HepG2 (cell line): ENCODE data around the gene IL1RAP. TPM values are rescaled to one million over a fixed set of nuclear protein-coding genes. Genes with fewer than 3 reads are reported as not detected.

Experiments
- ATAC-seq: fragments of 200-7000 bp; cut with Tn5 transposase; 3 replicates; pipeline ENCODE4 v1.9.1; 2020; ENCODE audit warnings: mild to moderate bottlenecking, moderate library complexity
- BruUV-seq: library from RNA; stranded (reverse); fragments of 400-500 nt; replicated peaks from 2 replicates; lab custom pipeline; 2021; lab: Mats Ljungman, UMichigan
- CTCF ChIA-PET: fragments of 300-600 bp; formaldehyde crosslinking; extraction: SDS; loops from one replicate; lab custom pipeline; 2021; ENCODE audit warnings: low total read pairs, inconsistent platforms, low intra/inter-chr PET ratio; lab: Yijun Ruan, JAX
- POLR2A ChIA-PET: fragments of 350-600 bp; sonication (Branson Sonifier 250); formaldehyde crosslinking; loops from one replicate; lab custom pipeline; 2020; ENCODE audit warnings: antibody characterized with exemption, inconsistent platforms; lab: Yijun Ruan, JAX
- DNase-seq: peaks from one replicate; pipeline ENCODE4 v3.0.0-alpha.2; 2015; ENCODE audit warnings: low spot score
- FAIRE-seq: peaks from 3 replicates; lab custom pipeline; 2011; peaks lifted over from hg19 to GRCh38; lab: Jason Lieb, UNC
- H2AFZ ChIP-seq: one replicate; pipeline ENCODE4 v1.6.1; 2011; ENCODE audit warnings: low read length, inconsistent platforms
- H3K27ac ChIP-seq: fragments of 300-600 bp; 3 replicates; pipeline ENCODE4 v1.8.0; 2011; ENCODE audit warnings: mixed run types, mild to moderate bottlenecking, mixed read lengths, low read length, inconsistent platforms; ENCODE audit not compliant: insufficient read depth; ENCODE audit errors: extremely low read length
- H3K27me3 ChIP-seq, 2 experiments: fragments of 200-600 bp in 1 of 2; 2 replicates in 1 of 2; 3 replicates in 1 of 2; pipeline versions ENCODE4 v1.6.0 to v1.8.0; 2011; ENCODE audit warnings: low read length in 2 of 2, mild to moderate bottlenecking in 2 of 2, moderate library complexity in 2 of 2, inconsistent platforms in 1 of 2; ENCODE audit not compliant: insufficient read depth in 2 of 2, control insufficient read depth in 1 of 2
- H3K36me3 ChIP-seq, 2 experiments: fragments of 200-600 bp in 1 of 2; replicated peaks in 1 of 2; 2 replicates in 1 of 2; 3 replicates in 1 of 2; pipeline versions ENCODE4 v1.5.1 to v1.8.0; 2011; ENCODE audit warnings: low read length in 2 of 2, inconsistent platforms in 1 of 2; ENCODE audit not compliant: insufficient read depth in 2 of 2, control insufficient read depth in 1 of 2
- H3K4me1 ChIP-seq: 2 replicates; pipeline ENCODE4 v1.5.1; 2012; ENCODE audit warnings: low read length, inconsistent platforms; ENCODE audit not compliant: insufficient read depth
- H3K4me2 ChIP-seq: 2 replicates; pipeline ENCODE4 v1.6.0; 2011; ENCODE audit warnings: low read depth, low read length, inconsistent platforms
- H3K4me3 ChIP-seq, 3 experiments: fragments of 200-600 bp in 1 of 3; sonication (generic), shearing (Covaris generic) in 1 of 3; replicated peaks in 1 of 3; 2 replicates each; pipeline ENCODE4 v1.5.1; 2011 to 2016; ENCODE audit warnings: low read length in 3 of 3, inconsistent platforms in 2 of 3, low read depth in 2 of 3, mild to moderate bottlenecking in 2 of 3, control low read depth in 1 of 3, mixed read lengths in 1 of 3; ENCODE audit not compliant: insufficient read depth in 1 of 3
- H3K79me2 ChIP-seq: one replicate; pipeline ENCODE4 v1.6.1; 2011; ENCODE audit warnings: low read length, inconsistent platforms; ENCODE audit not compliant: insufficient read depth
- H3K9ac ChIP-seq: 2 replicates; pipeline ENCODE4 v1.6.0; 2011; ENCODE audit warnings: mild to moderate bottlenecking, low read depth, low read length, inconsistent platforms; ENCODE audit not compliant: insufficient read depth
- H3K9me3 ChIP-seq: 2 replicates; pipeline ENCODE4 v1.5.1; 2012; ENCODE audit warnings: mild to moderate bottlenecking, low read length
- H4K20me1 ChIP-seq: 2 replicates; pipeline ENCODE4 v1.6.0; 2011; ENCODE audit warnings: inconsistent platforms, mild to moderate bottlenecking, low read length, moderate library complexity; ENCODE audit not compliant: insufficient read depth
- GFI1 ChIP-seq: sonication (generic); formaldehyde crosslinking; IDR thresholded peaks from 2 replicates; pipeline ENCODE4 v1.5.0; 2020; ENCODE audit warnings: missing genetic modification reagents, mild to moderate bottlenecking, borderline replicate concordance
- GMEB1 ChIP-seq: sonication (generic); formaldehyde crosslinking; IDR thresholded peaks from 2 replicates; pipeline ENCODE4 v1.5.1; 2020; ENCODE audit warnings: missing genetic modification reagents, mild to moderate bottlenecking, borderline replicate concordance
- HNRNPUL1 ChIP-seq: fragments of 200-400 bp; formaldehyde crosslinking; IDR thresholded peaks from 2 replicates; pipeline ENCODE4 v1.6.1; 2017; ENCODE audit warnings: low read depth, mild to moderate bottlenecking, low read length, moderate library complexity
- MBNL3 ChIP-seq: fragments of 250-450 bp; sonication (Bioruptor Pico); conservative IDR thresholded peaks from 2 replicates; pipeline ENCODE4 v1.8.0; 2022; ENCODE audit warnings: mild to moderate bottlenecking, inconsistent platforms
- MTA1 ChIP-seq: sonication (generic); formaldehyde crosslinking; IDR thresholded peaks from 2 replicates; pipeline ENCODE4 v1.4.0; 2020; ENCODE audit warnings: missing genetic modification reagents, mild to moderate bottlenecking, borderline replicate concordance
- ZMYM3 ChIP-seq: sonication (generic); formaldehyde crosslinking; IDR thresholded peaks from 2 replicates; pipeline ENCODE4 v1.5.1; 2020; ENCODE audit warnings: mild to moderate bottlenecking, missing genetic modification reagents
- ZNF556 ChIP-seq: sonication (generic); formaldehyde crosslinking; IDR thresholded peaks from 2 replicates; pipeline ENCODE4 v1.4.0; 2020; ENCODE audit warnings: mild to moderate bottlenecking, missing genetic modification reagents, borderline replicate concordance
- WGBS: methylation state at CpG from one replicate; pipeline ENCODE4 v1.1.6; 2017; ENCODE audit warnings: low lambda C conversion rate; 5-methylcytosine and 5-hydroxymethylcytosine counted together
- in situ Hi-C: cut with HindIII; loops from 2 replicates; pipeline ENCODE4 v1.10.0; 2017; ENCODE audit warnings: low pct_unique_long_range_greater_than_20kb; ENCODE audit not compliant: extremely low pct_ligation_motif_present
- intact Hi-C: fragments of 100-400 bp; cut with micrococcal nuclease; formaldehyde crosslinking; loops from one replicate; pipeline ENCODE4 v1.10.0; 2022; ENCODE audit not compliant: unreplicated experiment
- polyA plus RNA-seq, 8 experiments: library from polyadenylated mRNA; depleted of rRNA in 3 of 8; stranded (reverse) in 7 of 8; unstranded in 1 of 8; fragments of >200 nt; fragmentation: Illumina TruSeq in 4 of 8; extraction: Trizol in 4 of 8; gene quantifications; 2 replicates each; pipeline versions ENCODE4 v1.2.1 to v1.2.3, GENCODE V29; 2011 to 2016; ENCODE audit warnings: low read depth in 4 of 8, missing spikeins in 1 of 8, mixed read lengths in 1 of 8; ENCODE audit not compliant: insufficient read depth in 1 of 8
- total RNA-seq, 5 experiments: library from RNA; depleted of rRNA; stranded (reverse); fragments of >200 nt; fragmentation: Illumina TruSeq; extraction: Trizol; gene quantifications; 2 replicates each; pipeline ENCODE4 v1.2.3, GENCODE V29; 2016; ENCODE audit warnings: low read depth in 1 of 5

The IL1RAP gene
- total and polyA plus RNA-seq, 2 of the 13 experiments (the other 11 are each of a cell fraction or from before 2014, with no cell fraction given) = 18.3 to 54.9 TPM

DNA sequence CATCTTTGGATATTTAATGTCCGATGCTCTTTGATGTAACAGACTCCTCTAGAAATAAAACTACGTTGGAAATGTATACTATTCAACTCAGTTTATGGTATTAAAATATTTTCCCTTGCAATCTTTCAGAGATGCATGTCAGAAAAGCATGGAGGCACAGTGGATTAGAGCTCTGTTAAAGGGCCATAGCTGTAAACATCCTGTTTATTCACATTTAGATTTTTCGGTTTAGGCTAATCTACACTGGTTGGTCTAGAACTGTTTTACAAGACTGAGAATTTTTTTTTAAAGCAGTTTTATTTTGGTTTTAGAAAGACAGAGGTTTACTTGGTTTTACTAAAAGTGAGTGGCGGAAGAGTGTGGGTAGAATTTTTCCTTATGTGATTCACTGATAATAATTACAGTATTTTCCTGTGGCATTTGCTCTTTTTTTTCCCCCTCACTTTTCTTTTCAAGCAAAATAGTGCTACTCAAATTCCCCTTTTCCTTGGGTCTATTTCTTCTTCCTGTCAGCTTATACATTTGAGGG, 132.1 kb downstream of the IL1RAP start:
- no peak for FAIRE-seq
- peaks cover 7% of the 10 kb centered on the region; the same call in 1 of the 2 replicates for H3K4me1 ChIP-seq
- H3K9ac ChIP-seq = no peak overlapping the region
- no TSS peak for BruUV-seq
- no peak overlapping the region for H2AFZ ChIP-seq
- H3K27me3 ChIP-seq = no peaks in the 10 kb centered on the region
- no peak overlapping the region for H3K27ac ChIP-seq
- H3K4me2 ChIP-seq = no peak overlapping the region
- peaks cover 3 to 10% of the 10 kb centered on the region in 2 experiments; a peak in 3 of 5 replicates for H3K36me3 ChIP-seq
- no peaks in the 10 kb centered on the region for H3K79me2 ChIP-seq
- intact Hi-C loops = no loop called here
- 97% methylated on average over 4 of the region's 4 CpGs for WGBS
- POLR2A ChIA-PET = no interaction called here
- CTCF ChIA-PET = no interaction called here
- H3K9me3 ChIP-seq = no peaks in the 10 kb centered on the region
- in situ Hi-C loops = no loop called here
- no peak for DNase-seq
- H3K4me3 ChIP-seq = no peak overlapping the region
- ATAC-seq = no peak
- no peak for TF ChIP-seq ZMYM3
- TF ChIP-seq MTA1 (CRISPR knock-in tag) = no peak
- TF ChIP-seq HNRNPUL1 = no peak
- no peak for TF ChIP-seq ZNF556 (CRISPR knock-in tag)
- no peak for TF ChIP-seq GMEB1 (CRISPR knock-in tag)
- TF ChIP-seq GFI1 (CRISPR knock-in tag) = no peak
- no peak for TF ChIP-seq MBNL3 (CRISPR knock-in tag)
- no peaks in the 10 kb centered on the region for H4K20me1 ChIP-seq
